Prostate gland (tissue), 2 donors: Measurements from ENCODE around the gene ESM1.

ENCODE experiments used
- POLR2AphosphoS5 ChIP-seq: sonication (generic); formaldehyde crosslinking; IDR thresholded peaks from one replicate; pipeline ENCODE4 v1.6.1; 2017; ENCODE audit warnings: antibody characterized with exemption
- TF ChIP-seq, protein P1 (sequence below), 4 experiments: fragments of 200-600 bp in 2 of 4; fragments of 450-650 bp in 2 of 4; sonication (generic) in 2 of 4; IDR thresholded peaks; 1 replicate in 3 of 4; 2 replicates in 1 of 4; pipeline ENCODE4 v1.5.1; 2016 to 2019; ENCODE audit warnings: antibody characterized with exemption in 4 of 4, mild to moderate bottlenecking in 2 of 4, moderate library complexity in 2 of 4

- no peak for TF ChIP-seq POLR2AphosphoS5
- TF ChIP-seq, protein P1, sequence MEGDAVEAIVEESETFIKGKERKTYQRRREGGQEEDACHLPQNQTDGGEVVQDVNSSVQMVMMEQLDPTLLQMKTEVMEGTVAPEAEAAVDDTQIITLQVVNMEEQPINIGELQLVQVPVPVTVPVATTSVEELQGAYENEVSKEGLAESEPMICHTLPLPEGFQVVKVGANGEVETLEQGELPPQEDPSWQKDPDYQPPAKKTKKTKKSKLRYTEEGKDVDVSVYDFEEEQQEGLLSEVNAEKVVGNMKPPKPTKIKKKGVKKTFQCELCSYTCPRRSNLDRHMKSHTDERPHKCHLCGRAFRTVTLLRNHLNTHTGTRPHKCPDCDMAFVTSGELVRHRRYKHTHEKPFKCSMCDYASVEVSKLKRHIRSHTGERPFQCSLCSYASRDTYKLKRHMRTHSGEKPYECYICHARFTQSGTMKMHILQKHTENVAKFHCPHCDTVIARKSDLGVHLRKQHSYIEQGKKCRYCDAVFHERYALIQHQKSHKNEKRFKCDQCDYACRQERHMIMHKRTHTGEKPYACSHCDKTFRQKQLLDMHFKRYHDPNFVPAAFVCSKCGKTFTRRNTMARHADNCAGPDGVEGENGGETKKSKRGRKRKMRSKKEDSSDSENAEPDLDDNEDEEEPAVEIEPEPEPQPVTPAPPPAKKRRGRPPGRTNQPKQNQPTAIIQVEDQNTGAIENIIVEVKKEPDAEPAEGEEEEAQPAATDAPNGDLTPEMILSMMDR (IDR thresholded peaks at IDR 0.05), result no peak
Measured at GRCh38 chr5:54994628-54995027, 9.2 kb upstream of the ESM1 start.
